ENCODE results near the gene BHLHE40. TPM values are rescaled to one million over a fixed set of nuclear protein-coding genes. Genes with fewer than 3 reads are reported as not detected.
A peak's percentile ranks its signal among the peaks of the same experiment; 100 is the strongest.

BHLHE40 gene
- total and polyA plus RNA-seq, 2 of the 8 experiments (the other 6 are each of a cell fraction or from before 2014, with no cell fraction given): 1.5 to 2.2 TPM

- Histone ChIP-seq H4K20me1 (replicated peaks in 1 of 2; ENCODE audit: control insufficient read depth in 1 of 2, insufficient read depth in 2 of 2, low read length in 2 of 2) (no peaks in the 10 kb centered on the region), H3K4me3 (ENCODE audit: extremely low read depth in 1 of 4, insufficient read depth in 2 of 4, low read depth in 3 of 4, low read length in 4 of 4) (no peak overlapping the region), H3K18ac (ENCODE audit: extremely low read depth, low read length) (no peak overlapping the region), H2BK20ac (ENCODE audit: low read length) (no peak overlapping the region), H3K4me1 (replicated peaks in 1 of 4; ENCODE audit: control insufficient read depth in 3 of 4, insufficient read depth in 4 of 4, low read length in 3 of 4) (peaks cover 0 to 2% (median under 1%) of the 10 kb centered on the region in 4 experiments; a peak in 4 of 7 replicates), H3K79me1 (ENCODE audit: low read depth, low read length) (no peaks in the 10 kb centered on the region), H3K14ac (ENCODE audit: insufficient read length) (no peak overlapping the region), H3K4me2 (ENCODE audit: insufficient read depth in 1 of 2, low read depth in 2 of 2, low read length in 2 of 2) (no peak overlapping the region), H2BK15ac (ENCODE audit: low read length) (no peak overlapping the region), H3K9ac (replicated peaks in 1 of 4; ENCODE audit: extremely low read depth in 1 of 4, low read depth in 3 of 4, low read length in 3 of 4) (no peak overlapping the region; a peak in 1 of 7 replicates), H4K8ac (ENCODE audit: extremely low read depth, insufficient read depth, low read length) (peak overlapping the region; percentile 78; the same call in 1 of the 2 replicates), H4K5ac (ENCODE audit: insufficient read length, low read depth, low read length) (no peak overlapping the region), H4K91ac (replicated peaks; ENCODE audit: insufficient read length, low read length) (peak overlapping the region; percentile 46), H3K56ac (replicated peaks; ENCODE audit: insufficient read length, low read depth, low read length) (no peak overlapping the region), H3K23me2 (ENCODE audit: low read depth, low read length) (no peaks in the 10 kb centered on the region), H3K36me3 (ENCODE audit: control insufficient read depth in 2 of 4, insufficient read depth in 4 of 4, low read length in 3 of 4) (no peaks in the 10 kb centered on the region), H2BK120ac (replicated peaks; ENCODE audit: low read depth, low read length) (no peak overlapping the region), H2AFZ (ENCODE audit: low read length) (no peak overlapping the region), H2AK5ac (ENCODE audit: low read depth, low read length) (no peak overlapping the region), H3K9me3 (ENCODE audit: insufficient read depth in 2 of 2, low read depth in 1 of 2, low read length in 1 of 2) (no peaks in the 10 kb centered on the region), H3K27me3 (replicated peaks in 1 of 4; ENCODE audit: control insufficient read depth in 3 of 4, extremely low read depth in 1 of 4, insufficient read depth in 3 of 4, low read length in 3 of 4) (no peaks in the 10 kb centered on the region), H3K4ac (replicated peaks; ENCODE audit: insufficient read length, low read depth, low read length) (no peak overlapping the region), H3K79me2 (ENCODE audit: control insufficient read depth in 1 of 2, insufficient read depth in 2 of 2, low read length in 2 of 2) (no peaks in the 10 kb centered on the region), H2BK5ac (ENCODE audit: low read depth, low read length) (peak overlapping the region; percentile 35; the same call in 1 of the 2 replicates), H3K27ac (ENCODE audit: low read depth, low read length) (no peak overlapping the region), H3K23ac (ENCODE audit: insufficient read length) (no peak overlapping the region), H2BK12ac (ENCODE audit: low read depth, low read length) (0 out of 2 replicates have a peak overlapping the region, but pooled peaks have one; percentile 39)
- WGBS, 2 experiments (ENCODE audit: extremely low coverage in 1 of 2, insufficient coverage in 1 of 2, insufficient read length in 1 of 2, insufficient replicate concordance in 2 of 2, low coverage in 1 of 2, low lambda C conversion rate in 2 of 2, missing lambda C conversion rate in 1 of 2): 92% methylated on average over 11 of the region's 12 CpGs; no CpG with 5 or more reads in 1 of the 2 experiments
- DNase-seq (ENCODE audit: low read depth in 1 of 2, low spot score in 2 of 2): no peak
- FAIRE-seq: no peak
- ChIA-PET CTCF (ENCODE audit: partially characterized antibody) (interaction anchor here (0.6 to 1.2 kb wide), 7 partner anchors 18 to 470 kb away, joined by 3 to 5 read pairs (median 3); no protein-coding TSS in a partner anchor), POLR2A (ENCODE audit: partially characterized antibody) (no interaction called here)
- TF ChIP-seq BCL11A (IDR thresholded peaks at IDR 0.05; ENCODE audit: low read depth in 2 of 2, low read length in 2 of 2): no peak
- TF ChIP-seq TBP (IDR thresholded peaks at IDR 0.05; ENCODE audit: low read depth, low read length): no peak
- TF ChIP-seq CBX8 (IDR thresholded peaks at IDR 0.05; ENCODE audit: borderline replicate concordance, low read depth, low read length): no peak
- TF ChIP-seq SAP30 (IDR thresholded peaks at IDR 0.05; ENCODE audit: insufficient read depth, insufficient replicate concordance, low read length): no peak
- no peak for TF ChIP-seq POU5F1 (IDR thresholded peaks at IDR 0.05; ENCODE audit: low read depth, low read length)
- TF ChIP-seq YY1 (IDR thresholded peaks at IDR 0.05; ENCODE audit: low read depth, low read length): no peak
- no peak for TF ChIP-seq POLR2AphosphoS5 (IDR thresholded peaks at IDR 0.05; ENCODE audit: low read depth, low read length)
- no peak for TF ChIP-seq EGR1 (IDR thresholded peaks at IDR 0.05; ENCODE audit: borderline replicate concordance, low read depth, low read length)
- no peak for TF ChIP-seq KDM4A (IDR thresholded peaks at IDR 0.05; ENCODE audit: low read depth, low read length, severe bottlenecking)
- no peak for TF ChIP-seq TAF7 (optimal IDR thresholded peaks at IDR 0.05; ENCODE audit: borderline replicate concordance, low read depth, low read length)
- no peak for TF ChIP-seq TEAD4 (IDR thresholded peaks at IDR 0.05; ENCODE audit: low read depth, low read length)
- TF ChIP-seq CEBPB (IDR thresholded peaks at IDR 0.05; ENCODE audit: low read depth, low read length): no peak
- no peak for TF ChIP-seq CHD1 (IDR thresholded peaks at IDR 0.05; ENCODE audit: low read depth, low read length)
Observed at GRCh38 chr3:5004319-5005152, 25.3 kb downstream of the BHLHE40 start.
